ENCODE results near the gene UQCC5. TPM values are rescaled to one million over a fixed set of nuclear protein-coding genes. Genes with fewer than 3 reads are reported as not detected.

Gene UQCC5
- total RNA-seq, 1 experiment from 2014 or later = 15.1 TPM

- CTCF ChIA-PET = interaction anchor here (0.6 kb wide), 1 partner anchor 348 kb away, joined by 4 read pairs; no protein-coding TSS in a partner anchor
Observed at GRCh38 chr3:52522651-52523251, 13.7 kb upstream of the UQCC5 start.

GRCh38 chr3:52523386-52524257 is 12.8 kb upstream of the UQCC5 start:
- H3K4me1 Mint-ChIP-seq (ENCODE audit: low read depth, unreplicated experiment) = no peaks in the 10 kb centered on the region

More at GRCh38 chr3:52522651-52523251, 13.7 kb upstream of the UQCC5 start:
- H3K4me3 Mint-ChIP-seq (ENCODE audit: low read depth, unreplicated experiment) = no peak overlapping the region
- no peaks in the 10 kb centered on the region for H3K4me1 Mint-ChIP-seq (ENCODE audit: low read depth, unreplicated experiment)
- H3K27ac Mint-ChIP-seq (ENCODE audit: unreplicated experiment) = no peak overlapping the region
- intact Hi-C loops (cut with micrococcal nuclease; ENCODE audit: unreplicated experiment) = no loop called here
- H3K27me3 Mint-ChIP-seq (ENCODE audit: unreplicated experiment) = no peaks in the 10 kb centered on the region
- no TSS peak for BruUV-seq (replicated peaks)
- H3K9me3 Mint-ChIP-seq (ENCODE audit: low read depth, unreplicated experiment) = no peaks in the 10 kb centered on the region
- no peak for DNase-seq
- peaks cover 40% of the 10 kb centered on the region for H3K36me3 Mint-ChIP-seq (ENCODE audit: insufficient read depth, unreplicated experiment)
- no peak for TF ChIP-seq CTCF (IDR thresholded peaks at IDR 0.05; ENCODE audit: unreplicated experiment)

GRCh38 chr3:52524258-52524751 is 12.1 kb upstream of the UQCC5 start:
- Mint-ChIP-seq H3K27me3 (ENCODE audit: unreplicated experiment) (no peaks in the 10 kb centered on the region), H3K4me1 (ENCODE audit: low read depth, unreplicated experiment) (no peaks in the 10 kb centered on the region), H3K27ac (ENCODE audit: unreplicated experiment) (no peak overlapping the region), H3K4me3 (ENCODE audit: low read depth, unreplicated experiment) (no peak overlapping the region), H3K36me3 (ENCODE audit: insufficient read depth, unreplicated experiment) (peaks cover 51% of the 10 kb centered on the region), H3K9me3 (ENCODE audit: low read depth, unreplicated experiment) (no peaks in the 10 kb centered on the region)
- DNase-seq = no peak
- no TSS peak for BruUV-seq (replicated peaks)
- CTCF ChIA-PET = interaction anchor here (0.6 kb wide), 2 partner anchors 61 to 510 kb away, joined by 4 to 5 read pairs; no protein-coding TSS in a partner anchor
- intact Hi-C loops (cut with micrococcal nuclease; ENCODE audit: unreplicated experiment) = no loop called here
- TF ChIP-seq CTCF (IDR thresholded peaks at IDR 0.05; ENCODE audit: unreplicated experiment) = no peak

More at GRCh38 chr3:52523386-52524257, 12.8 kb upstream of the UQCC5 start:
- no peak for TF ChIP-seq CTCF (IDR thresholded peaks at IDR 0.05; ENCODE audit: unreplicated experiment)
- H3K27me3 Mint-ChIP-seq (ENCODE audit: unreplicated experiment) = no peaks in the 10 kb centered on the region
- no peak for DNase-seq
- H3K36me3 Mint-ChIP-seq (ENCODE audit: insufficient read depth, unreplicated experiment) = peaks cover 46% of the 10 kb centered on the region
- CTCF ChIA-PET = interaction anchor here (0.6 kb wide), 1 partner anchor 347 kb away, joined by 4 read pairs; no protein-coding TSS in a partner anchor
- intact Hi-C loops (cut with micrococcal nuclease; ENCODE audit: unreplicated experiment) = no loop called here
- no TSS peak for BruUV-seq (replicated peaks)
- no peak overlapping the region for H3K4me3 Mint-ChIP-seq (ENCODE audit: low read depth, unreplicated experiment)
- H3K9me3 Mint-ChIP-seq (ENCODE audit: low read depth, unreplicated experiment) = no peaks in the 10 kb centered on the region
- no peak overlapping the region for H3K27ac Mint-ChIP-seq (ENCODE audit: unreplicated experiment)

GRCh38 chr3:52524752-52525679 is 11.4 kb upstream of the UQCC5 start:
- H3K36me3 Mint-ChIP-seq (ENCODE audit: insufficient read depth, unreplicated experiment) = peaks cover 51% of the 10 kb centered on the region
- intact Hi-C loops (cut with micrococcal nuclease; ENCODE audit: unreplicated experiment) = no loop called here
- no peak for TF ChIP-seq CTCF (IDR thresholded peaks at IDR 0.05; ENCODE audit: unreplicated experiment)
- no peaks in the 10 kb centered on the region for H3K27me3 Mint-ChIP-seq (ENCODE audit: unreplicated experiment)
- H3K4me3 Mint-ChIP-seq (ENCODE audit: low read depth, unreplicated experiment) = no peak overlapping the region
- no peaks in the 10 kb centered on the region for H3K9me3 Mint-ChIP-seq (ENCODE audit: low read depth, unreplicated experiment)
- BruUV-seq (replicated peaks) = TSS peak; percentile 31
- DNase-seq = no peak
- H3K27ac Mint-ChIP-seq (ENCODE audit: unreplicated experiment) = no peak overlapping the region
- H3K4me1 Mint-ChIP-seq (ENCODE audit: low read depth, unreplicated experiment) = no peaks in the 10 kb centered on the region
- CTCF ChIA-PET = interaction anchor here (0.6 kb wide), 2 partner anchors 60 to 511 kb away, joined by 4 to 5 read pairs; no protein-coding TSS in a partner anchor

All from Calu3 (cell line).